SK-N-MC (cell line): Measurements from ENCODE around the gene FAM171A2.
"Not testable (repeated sequence)": the region's sequence is repeated elsewhere in the genome, so short reads cannot be mapped to it uniquely, and the experiment has no call there.

Experiments
- DNase-seq: peaks from one replicate; pipeline ENCODE4 v3.0.0-alpha.2; 2011; ENCODE audit warnings: low read depth, low spot score
- H3K27ac ChIP-seq: fragments of 200-600 bp; sonication (generic); 2 replicates; pipeline ENCODE4 v1.5.1; 2016; ENCODE audit warnings: mixed run types
- H3K36me3 ChIP-seq: fragments of 200-600 bp; sonication (generic); 2 replicates; pipeline ENCODE4 v1.6.1; 2017; ENCODE audit warnings: antibody characterized with exemption, low read length, mixed read lengths; ENCODE audit not compliant: insufficient read depth
- H3K4me3 ChIP-seq: fragments of 200-600 bp; sonication (generic); 2 replicates; pipeline ENCODE4 v1.5.1; 2016
- H3K9ac ChIP-seq: fragments of 200-600 bp; sonication (generic); 2 replicates; pipeline ENCODE4 v1.8.0; 2017; ENCODE audit warnings: mixed run types, mixed read lengths; ENCODE audit not compliant: insufficient read length
- H3K9me3 ChIP-seq: fragments of 200-600 bp; sonication (generic); 2 replicates; pipeline ENCODE4 v1.6.1; 2017; ENCODE audit warnings: low read depth, mild to moderate bottlenecking, antibody characterized with exemption, low read length, moderate library complexity, mixed read lengths
- EZH2 ChIP-seq: fragments of 200-600 bp; sonication (generic); IDR thresholded peaks from one replicate; pipeline ENCODE4 v1.6.1; 2017; ENCODE audit warnings: antibody characterized with exemption
- FOXP2 ChIP-seq: optimal IDR thresholded peaks from 2 replicates; pipeline ENCODE3; 2011; ENCODE audit warnings: mild to moderate bottlenecking, moderate library complexity; ENCODE audit not compliant: insufficient read depth; ENCODE audit errors: extremely low read length, control extremely low read depth
- POLR2AphosphoS5 ChIP-seq: IDR thresholded peaks from 2 replicates; pipeline ENCODE4 v1.6.1; 2012; ENCODE audit warnings: mild to moderate bottlenecking, low read depth, low read length, borderline replicate concordance

Gene FAM171A2

GRCh38 chr17:44352828-44353671 is 10.6 kb downstream of the FAM171A2 start:
- no peaks in the 10 kb centered on the region for H3K9me3 ChIP-seq
- no peak overlapping the region for H3K4me3 ChIP-seq
- H3K36me3 ChIP-seq, result peaks cover 9% of the 10 kb centered on the region; the same call in 1 of the 2 replicates
- no peak overlapping the region for H3K27ac ChIP-seq
- TF ChIP-seq POLR2AphosphoS5, result 0 out of 2 replicates have a peak, but pooled peaks have one; percentile 34
- no peak for TF ChIP-seq EZH2
- no peak for DNase-seq
- H3K9ac ChIP-seq, result no peak overlapping the region

DNA sequence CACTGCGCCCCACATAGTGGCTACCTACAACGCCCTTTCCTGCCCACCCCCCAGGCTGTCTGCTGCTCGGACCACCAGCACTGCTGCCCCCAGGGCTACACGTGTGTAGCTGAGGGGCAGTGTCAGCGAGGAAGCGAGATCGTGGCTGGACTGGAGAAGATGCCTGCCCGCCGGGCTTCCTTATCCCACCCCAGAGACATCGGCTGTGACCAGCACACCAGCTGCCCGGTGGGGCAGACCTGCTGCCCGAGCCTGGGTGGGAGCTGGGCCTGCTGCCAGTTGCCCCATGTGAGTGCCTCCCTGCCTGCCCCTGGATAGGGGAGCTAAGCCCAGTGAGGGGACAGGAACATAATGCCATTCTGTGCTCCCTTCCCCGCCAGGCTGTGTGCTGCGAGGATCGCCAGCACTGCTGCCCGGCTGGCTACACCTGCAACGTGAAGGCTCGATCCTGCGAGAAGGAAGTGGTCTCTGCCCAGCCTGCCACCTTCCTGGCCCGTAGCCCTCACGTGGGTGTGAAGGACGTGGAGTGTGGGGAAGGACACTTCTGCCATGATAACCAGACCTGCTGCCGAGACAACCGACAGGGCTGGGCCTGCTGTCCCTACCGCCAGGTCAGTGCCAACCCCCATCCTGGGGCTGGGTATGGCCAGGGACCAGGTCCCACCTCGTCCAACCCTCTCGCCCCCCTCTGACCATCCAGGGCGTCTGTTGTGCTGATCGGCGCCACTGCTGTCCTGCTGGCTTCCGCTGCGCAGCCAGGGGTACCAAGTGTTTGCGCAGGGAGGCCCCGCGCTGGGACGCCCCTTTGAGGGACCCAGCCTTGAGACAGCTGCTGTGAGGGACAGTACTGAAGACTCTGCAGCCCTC is 11.5 kb downstream of the FAM171A2 start:
- no peak overlapping the region for H3K4me3 ChIP-seq
- no peak for TF ChIP-seq FOXP2
- TF ChIP-seq POLR2AphosphoS5, result no peak
- TF ChIP-seq EZH2, result no peak
- H3K9me3 ChIP-seq, result no peaks in the 10 kb centered on the region
- no peak overlapping the region for H3K9ac ChIP-seq
- H3K27ac ChIP-seq, result no peak overlapping the region
- DNase-seq, result no peak
- peaks cover 9% of the 10 kb centered on the region; the same call in 1 of the 2 replicates for H3K36me3 ChIP-seq

- H3K9me3 ChIP-seq, result no peaks in the 10 kb centered on the region
- TF ChIP-seq FOXP2 (no peak), POLR2AphosphoS5 (no peak), EZH2 (no peak)
Observed at GRCh38 chr17:44351464-44351863, 12.2 kb downstream of the FAM171A2 start.

GRCh38 chr17:44350733-44351226 is 12.9 kb downstream of the FAM171A2 start:
- H3K36me3 ChIP-seq, result peaks cover 7% of the 10 kb centered on the region; the same call in 1 of the 2 replicates
- no peak for DNase-seq
- H3K27ac ChIP-seq, result no peak overlapping the region

More at GRCh38 chr17:44351464-44351863, 12.2 kb downstream of the FAM171A2 start:
- peaks cover 9% of the 10 kb centered on the region; the same call in 1 of the 2 replicates for H3K36me3 ChIP-seq
- no peak overlapping the region for H3K9ac ChIP-seq
- DNase-seq, result no peak
- H3K4me3 ChIP-seq, result no peak overlapping the region
- no peak overlapping the region for H3K27ac ChIP-seq

DNA sequence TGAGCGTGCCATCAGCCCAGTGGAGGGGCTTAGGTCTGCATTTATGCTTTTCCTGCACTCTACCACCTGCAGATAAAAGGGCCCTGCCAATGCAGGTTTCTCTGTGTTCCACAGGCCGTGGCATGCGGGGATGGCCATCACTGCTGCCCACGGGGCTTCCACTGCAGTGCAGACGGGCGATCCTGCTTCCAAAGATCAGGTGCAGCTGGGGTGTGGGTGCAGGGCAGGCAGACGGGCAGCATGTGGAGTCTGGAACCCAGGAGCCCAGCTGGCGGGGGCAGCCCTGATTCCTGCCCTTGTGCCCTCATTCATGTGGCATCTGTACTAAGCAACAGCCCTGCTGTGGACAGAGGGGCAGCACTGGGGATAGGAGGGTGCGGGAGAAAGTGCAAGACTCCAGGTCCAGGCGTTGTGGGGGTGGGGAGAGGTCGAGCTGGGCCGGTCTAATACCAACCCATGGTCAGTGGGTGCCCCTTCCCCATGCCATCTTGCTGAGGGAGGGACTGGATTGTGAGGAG is 14.0 kb downstream of the FAM171A2 start:
- H3K36me3 ChIP-seq, result no peaks in the 10 kb centered on the region
- no peaks in the 10 kb centered on the region for H3K9me3 ChIP-seq
- no peak for TF ChIP-seq EZH2
- no peak for TF ChIP-seq POLR2AphosphoS5
- no peak for TF ChIP-seq FOXP2
- H3K27ac ChIP-seq, result no peak overlapping the region
- DNase-seq, result no peak
- H3K4me3 ChIP-seq, result no peak overlapping the region
- no peak overlapping the region for H3K9ac ChIP-seq

More at GRCh38 chr17:44350733-44351226, 12.9 kb downstream of the FAM171A2 start:
- Histone ChIP-seq H3K4me3 (no peak overlapping the region), H3K9me3 (no peaks in the 10 kb centered on the region), H3K9ac (no peak overlapping the region)
- TF ChIP-seq FOXP2 (no peak), POLR2AphosphoS5 (no peak), EZH2 (no peak)

GRCh38 chr17:44348988-44349364 is 14.7 kb downstream of the FAM171A2 start:
- TF ChIP-seq FOXP2 (no peak), EZH2 (no peak), POLR2AphosphoS5 (no peak)
- H3K9me3 ChIP-seq, result no peaks in the 10 kb centered on the region
- no peak overlapping the region for H3K4me3 ChIP-seq
- H3K9ac ChIP-seq, result no peak overlapping the region
- no peak overlapping the region for H3K27ac ChIP-seq
- no peaks in the 10 kb centered on the region for H3K36me3 ChIP-seq
- no peak for DNase-seq

- no peak for TF ChIP-seq EZH2
- no peak for TF ChIP-seq POLR2AphosphoS5
- no peak for TF ChIP-seq FOXP2
- Histone ChIP-seq H3K27ac (no peak overlapping the region), H3K9ac (no peak overlapping the region), H3K9me3 (no peaks in the 10 kb centered on the region), H3K36me3 (no peaks in the 10 kb centered on the region), H3K4me3 (no peak overlapping the region)
- no peak for DNase-seq
Observed at GRCh38 chr17:44348234-44348987, 15.2 kb downstream of the FAM171A2 start.

- not testable (repeated sequence) for H3K9ac ChIP-seq, H3K36me3 ChIP-seq, H3K4me3 ChIP-seq, DNase-seq, H3K27ac ChIP-seq, H3K9me3 ChIP-seq
Observed at GRCh38 chr17:44347206-44348055, 16.2 kb downstream of the FAM171A2 start.
